GM23338 (cell line): ENCODE data around the gene PSMD3. TPM values are rescaled to one million over a fixed set of nuclear protein-coding genes. Genes with fewer than 3 reads are reported as not detected.
"Not testable (repeated sequence)": the region's sequence is repeated elsewhere in the genome, so short reads cannot be mapped to it uniquely, and the experiment has no call there.

Source experiments
- ATAC-seq: fragments of 200-7000 bp; cut with Tn5 transposase; 3 replicates; pipeline ENCODE4 v1.9.1; 2020
- DNase-seq: peaks from one replicate; pipeline ENCODE4 v3.0.0-alpha.2; 2015; ENCODE audit warnings: low spot score
- H2AFZ ChIP-seq: fragments of 200-600 bp; sonication (generic); 2 replicates; pipeline ENCODE4 v1.8.0; 2016; ENCODE audit warnings: antibody characterized with exemption, mild to moderate bottlenecking, moderate library complexity
- H3F3A ChIP-seq: fragments of 200-600 bp; sonication (generic); replicated peaks from 2 replicates; pipeline ENCODE4 v1.8.0; 2017; ENCODE audit warnings: antibody characterized with exemption, mixed run types, low read depth
- H3K27ac ChIP-seq: fragments of 200-600 bp; sonication (generic); 2 replicates; pipeline ENCODE4 v1.6.1; 2016; ENCODE audit warnings: low read depth
- H3K27me3 ChIP-seq: fragments of 200-600 bp; sonication (generic); 2 replicates; pipeline ENCODE4 v1.8.0; 2016; ENCODE audit warnings: mild to moderate bottlenecking, mixed run types, moderate library complexity; ENCODE audit not compliant: insufficient read depth
- H3K36me3 ChIP-seq: fragments of 200-600 bp; sonication (generic); 2 replicates; pipeline ENCODE4 v1.8.0; 2016; ENCODE audit warnings: mild to moderate bottlenecking; ENCODE audit not compliant: insufficient read depth
- H3K4me1 ChIP-seq: fragments of 200-600 bp; sonication (generic); 2 replicates; pipeline ENCODE4 v1.8.0; 2016; ENCODE audit warnings: mild to moderate bottlenecking, moderate library complexity; ENCODE audit not compliant: insufficient read depth
- H3K4me2 ChIP-seq: fragments of 200-600 bp; sonication (generic); 2 replicates; pipeline ENCODE4 v1.7.1; 2017; ENCODE audit warnings: mixed run types
- H3K4me3 ChIP-seq: fragments of 200-600 bp; sonication (generic); 2 replicates; pipeline ENCODE4 v1.6.1; 2016; ENCODE audit warnings: mixed run types
- H3K79me2 ChIP-seq: fragments of 200-600 bp; sonication (generic); replicated peaks from 2 replicates; pipeline ENCODE4 v1.8.0; 2017; ENCODE audit warnings: mild to moderate bottlenecking; ENCODE audit not compliant: insufficient read depth
- H3K9me2 ChIP-seq: fragments of 200-600 bp; sonication (generic); 2 replicates; pipeline ENCODE4 v1.8.0; 2017; ENCODE audit not compliant: insufficient read depth
- H4K20me1 ChIP-seq: fragments of 200-600 bp; sonication (generic); replicated peaks from 2 replicates; pipeline ENCODE4 v1.8.0; 2017; ENCODE audit warnings: mild to moderate bottlenecking; ENCODE audit not compliant: insufficient read depth
- H3K27ac Mint-ChIP-seq: 2 replicates; pipeline ENCODE4 v1.8.0; 2020; ENCODE audit warnings: inconsistent platforms, mild to moderate bottlenecking, moderate library complexity, mixed read lengths
- H3K27me3 Mint-ChIP-seq: 3 replicates; pipeline ENCODE4 v1.8.0; 2022; ENCODE audit warnings: low read depth, mild to moderate bottlenecking, moderate library complexity, mixed read lengths, inconsistent platforms; ENCODE audit not compliant: insufficient read depth, poor library complexity
- H3K36me3 Mint-ChIP-seq: 3 replicates; pipeline ENCODE4 v1.8.0; 2021; ENCODE audit warnings: low read depth, mild to moderate bottlenecking, inconsistent platforms, moderate library complexity, mixed read lengths
- H3K4me1 Mint-ChIP-seq: 3 replicates; pipeline ENCODE4 v1.8.0; 2020; ENCODE audit warnings: mild to moderate bottlenecking, inconsistent platforms, mixed read lengths
- H3K4me3 Mint-ChIP-seq: 3 replicates; pipeline ENCODE4 v1.8.0; 2021; ENCODE audit warnings: moderate library complexity, mild to moderate bottlenecking, inconsistent platforms, mixed read lengths
- H3K9me3 Mint-ChIP-seq: 3 replicates; pipeline ENCODE4 v1.8.0; 2020; ENCODE audit warnings: moderate library complexity, mild to moderate bottlenecking, inconsistent platforms, mixed read lengths
- NANOG ChIP-seq: IDR thresholded peaks from 2 replicates; pipeline ENCODE4 v1.6.1; 2016; ENCODE audit warnings: antibody characterized with exemption, borderline replicate concordance
- polyA plus RNA-seq: library from polyadenylated mRNA; unstranded; fragments of >200 nt; fragmentation: Nextera tagmentation; extraction: Ambion mirVana; gene quantifications from 2 replicates; pipeline ENCODE4 v1.2.1, GENCODE V29; 2016
- total RNA-seq: library from RNA; depleted of rRNA; stranded (reverse); fragments of >200 nt; shearing (Covaris generic); gene quantifications from 2 replicates; pipeline ENCODE4 v1.2.3, GENCODE V29; 2014
- TF ChIP-seq, protein P1 (sequence below), 2 experiments: fragments of 200-600 bp in 1 of 2; sonication (generic) in 1 of 2; conservative IDR thresholded peaks; 2 replicates each; pipeline versions ENCODE4 v1.5.1 to v1.6.1; 2016 to 2017; ENCODE audit warnings: antibody characterized with exemption in 2 of 2, low read depth in 2 of 2, mild to moderate bottlenecking in 2 of 2, moderate library complexity in 1 of 2

Gene PSMD3
- total and polyA plus RNA-seq, 2 experiments from 2014 or later = 112 to 217 TPM

DNA sequence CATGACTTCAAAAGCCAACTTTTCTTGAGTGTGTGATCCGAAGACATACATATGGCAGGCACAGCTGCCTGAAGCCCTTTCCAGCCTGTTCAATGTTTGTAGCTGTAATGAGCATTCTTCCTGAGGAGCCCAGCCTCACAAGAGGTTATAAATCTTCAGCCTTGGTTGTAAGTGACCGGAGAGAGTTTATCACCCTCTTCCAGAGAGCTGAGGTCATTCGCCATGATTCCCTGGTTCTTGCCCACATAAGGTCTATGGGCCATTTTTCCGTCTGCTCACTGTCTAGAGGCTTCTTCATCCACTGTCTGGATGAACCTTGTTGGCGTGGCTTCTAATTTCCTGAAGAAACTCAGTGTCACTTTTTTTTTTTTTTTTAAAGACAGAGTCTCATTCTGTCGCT is 24.9 kb downstream of the PSMD3 start:
- H3K9me3 Mint-ChIP-seq = no peaks in the 10 kb centered on the region
- no peak for ATAC-seq
- H3K27ac Mint-ChIP-seq = no peak overlapping the region

DNA sequence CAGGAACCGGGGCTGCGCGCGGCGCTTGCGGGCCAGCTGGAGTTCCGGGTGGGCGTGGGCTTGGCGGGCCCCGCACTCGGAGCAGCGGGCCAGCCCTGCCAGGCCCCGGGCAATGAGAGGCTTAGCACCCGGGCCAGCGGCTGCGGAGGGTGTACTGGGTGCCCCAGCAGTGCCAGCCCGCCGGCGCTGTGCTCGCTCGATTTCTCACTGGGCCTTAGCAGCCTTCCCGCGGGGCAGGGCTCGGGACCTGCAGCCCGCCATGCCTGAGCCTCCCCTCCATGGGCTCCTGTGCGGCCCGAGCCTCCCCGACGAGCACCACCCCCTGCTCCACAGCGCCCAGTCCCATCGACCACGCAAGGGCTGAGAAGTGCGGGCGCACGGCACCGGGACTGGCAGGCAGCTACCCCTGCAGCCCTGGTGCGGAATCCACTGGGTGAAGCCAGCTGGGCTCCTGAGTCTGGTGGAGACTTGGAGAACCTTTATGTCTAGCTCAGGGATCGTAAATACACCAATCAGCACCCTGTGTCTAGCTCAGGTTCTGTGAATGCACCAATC is 30.4 kb downstream of the PSMD3 start:
- H3K9me3 Mint-ChIP-seq, H2AFZ ChIP-seq, H3K79me2 ChIP-seq, H3K27me3 ChIP-seq, H3K4me1 ChIP-seq, H3K4me3 Mint-ChIP-seq, DNase-seq, H3K27ac Mint-ChIP-seq, H4K20me1 ChIP-seq, H3F3A ChIP-seq, H3K4me3 ChIP-seq, ATAC-seq, H3K9me2 ChIP-seq, H3K36me3 ChIP-seq, H3K4me2 ChIP-seq, H3K27ac ChIP-seq, H3K36me3 Mint-ChIP-seq: not testable (repeated sequence)
- Mint-ChIP-seq H3K27me3 (peaks cover 17% of the 10 kb centered on the region), H3K4me1 (peaks cover 14% of the 10 kb centered on the region)

More for the DNA sequence above, 24.9 kb downstream of the PSMD3 start:
- Mint-ChIP-seq H3K4me1 (no peaks in the 10 kb centered on the region; the same call in 2 of the 3 replicates), H3K36me3 (no peaks in the 10 kb centered on the region), H3K27me3 (no peaks in the 10 kb centered on the region), H3K4me3 (no peak overlapping the region)
- Histone ChIP-seq H3K27ac (no peak overlapping the region), H3K4me2 (no peak overlapping the region), H4K20me1 (no peaks in the 10 kb centered on the region), H3K79me2 (no peaks in the 10 kb centered on the region), H3K9me2 (no peaks in the 10 kb centered on the region), H3F3A (no peaks in the 10 kb centered on the region), H2AFZ (no peak overlapping the region), H3K4me3 (no peak overlapping the region), H3K36me3 (no peaks in the 10 kb centered on the region), H3K4me1 (no peaks in the 10 kb centered on the region), H3K27me3 (no peaks in the 10 kb centered on the region)
- no peak for DNase-seq
- TF ChIP-seq, protein P1, sequence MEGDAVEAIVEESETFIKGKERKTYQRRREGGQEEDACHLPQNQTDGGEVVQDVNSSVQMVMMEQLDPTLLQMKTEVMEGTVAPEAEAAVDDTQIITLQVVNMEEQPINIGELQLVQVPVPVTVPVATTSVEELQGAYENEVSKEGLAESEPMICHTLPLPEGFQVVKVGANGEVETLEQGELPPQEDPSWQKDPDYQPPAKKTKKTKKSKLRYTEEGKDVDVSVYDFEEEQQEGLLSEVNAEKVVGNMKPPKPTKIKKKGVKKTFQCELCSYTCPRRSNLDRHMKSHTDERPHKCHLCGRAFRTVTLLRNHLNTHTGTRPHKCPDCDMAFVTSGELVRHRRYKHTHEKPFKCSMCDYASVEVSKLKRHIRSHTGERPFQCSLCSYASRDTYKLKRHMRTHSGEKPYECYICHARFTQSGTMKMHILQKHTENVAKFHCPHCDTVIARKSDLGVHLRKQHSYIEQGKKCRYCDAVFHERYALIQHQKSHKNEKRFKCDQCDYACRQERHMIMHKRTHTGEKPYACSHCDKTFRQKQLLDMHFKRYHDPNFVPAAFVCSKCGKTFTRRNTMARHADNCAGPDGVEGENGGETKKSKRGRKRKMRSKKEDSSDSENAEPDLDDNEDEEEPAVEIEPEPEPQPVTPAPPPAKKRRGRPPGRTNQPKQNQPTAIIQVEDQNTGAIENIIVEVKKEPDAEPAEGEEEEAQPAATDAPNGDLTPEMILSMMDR (conservative IDR thresholded peaks at IDR 0.05; ENCODE audit: low read depth in 2 of 2) = no peak
- TF ChIP-seq NANOG = no peak

DNA sequence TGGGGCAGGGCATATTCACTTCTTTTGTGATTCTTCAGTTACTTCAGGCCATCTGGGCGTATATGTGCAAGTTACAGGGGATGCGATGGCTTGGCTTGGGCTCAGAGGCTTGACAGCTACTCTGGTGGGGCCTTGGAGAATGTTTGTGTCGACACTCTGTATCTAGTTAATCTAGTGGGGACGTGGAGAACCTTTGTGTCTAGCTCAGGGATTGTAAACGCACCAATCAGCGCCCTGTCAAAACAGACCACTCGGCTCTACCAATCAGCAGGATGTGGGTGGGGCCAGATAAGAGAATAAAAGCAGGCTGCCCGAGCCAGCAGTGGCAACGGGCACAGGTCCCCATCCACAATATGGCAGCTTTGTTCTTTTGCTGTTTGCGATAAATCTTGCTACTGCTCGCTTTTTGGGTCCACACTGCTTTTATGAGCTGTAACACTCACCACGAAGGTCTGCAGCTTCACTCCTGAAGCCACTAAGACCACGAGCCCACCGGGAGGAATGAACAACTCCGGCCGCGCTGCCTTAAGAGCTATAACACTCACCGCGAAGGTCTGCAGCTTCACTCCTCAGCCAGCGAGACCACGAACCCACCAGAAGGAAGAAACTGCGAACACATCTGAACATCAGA is 31.5 kb downstream of the PSMD3 start:
- H3K36me3 Mint-ChIP-seq, ATAC-seq, H3K9me3 Mint-ChIP-seq: not testable (repeated sequence)

More for the DNA sequence above, 31.5 kb downstream of the PSMD3 start:
- not testable (repeated sequence) for H3F3A ChIP-seq, DNase-seq, H3K79me2 ChIP-seq, H3K27ac ChIP-seq, H3K4me3 Mint-ChIP-seq, H4K20me1 ChIP-seq, H3K27me3 ChIP-seq, H3K36me3 ChIP-seq, H2AFZ ChIP-seq, H3K4me3 ChIP-seq, H3K27ac Mint-ChIP-seq, H3K9me2 ChIP-seq, H3K4me1 ChIP-seq, H3K4me2 ChIP-seq
- peaks cover 26% of the 10 kb centered on the region for H3K27me3 Mint-ChIP-seq
- H3K4me1 Mint-ChIP-seq = peaks cover 18% of the 10 kb centered on the region
